ENCODE data around the gene DPH1.

- TF ChIP-seq POLR2A (IDR thresholded peaks at IDR 0.05) (no peak), EP300 (IDR thresholded peaks at IDR 0.05) (no peak)
- TF ChIP-seq, protein P1, sequence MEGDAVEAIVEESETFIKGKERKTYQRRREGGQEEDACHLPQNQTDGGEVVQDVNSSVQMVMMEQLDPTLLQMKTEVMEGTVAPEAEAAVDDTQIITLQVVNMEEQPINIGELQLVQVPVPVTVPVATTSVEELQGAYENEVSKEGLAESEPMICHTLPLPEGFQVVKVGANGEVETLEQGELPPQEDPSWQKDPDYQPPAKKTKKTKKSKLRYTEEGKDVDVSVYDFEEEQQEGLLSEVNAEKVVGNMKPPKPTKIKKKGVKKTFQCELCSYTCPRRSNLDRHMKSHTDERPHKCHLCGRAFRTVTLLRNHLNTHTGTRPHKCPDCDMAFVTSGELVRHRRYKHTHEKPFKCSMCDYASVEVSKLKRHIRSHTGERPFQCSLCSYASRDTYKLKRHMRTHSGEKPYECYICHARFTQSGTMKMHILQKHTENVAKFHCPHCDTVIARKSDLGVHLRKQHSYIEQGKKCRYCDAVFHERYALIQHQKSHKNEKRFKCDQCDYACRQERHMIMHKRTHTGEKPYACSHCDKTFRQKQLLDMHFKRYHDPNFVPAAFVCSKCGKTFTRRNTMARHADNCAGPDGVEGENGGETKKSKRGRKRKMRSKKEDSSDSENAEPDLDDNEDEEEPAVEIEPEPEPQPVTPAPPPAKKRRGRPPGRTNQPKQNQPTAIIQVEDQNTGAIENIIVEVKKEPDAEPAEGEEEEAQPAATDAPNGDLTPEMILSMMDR (IDR thresholded peaks at IDR 0.05): no peak
Measured at GRCh38 chr17:2051061-2051932, 21.3 kb downstream of the DPH1 start.

Data from ovary (tissue), 3 donors.